ENCODE results near the gene ARSH. TPM values are rescaled to one million over a fixed set of nuclear protein-coding genes. Genes with fewer than 3 reads are reported as not detected.

ARSH gene
- total RNA-seq, 1 donor from 2014 or later = not detected

DNA sequence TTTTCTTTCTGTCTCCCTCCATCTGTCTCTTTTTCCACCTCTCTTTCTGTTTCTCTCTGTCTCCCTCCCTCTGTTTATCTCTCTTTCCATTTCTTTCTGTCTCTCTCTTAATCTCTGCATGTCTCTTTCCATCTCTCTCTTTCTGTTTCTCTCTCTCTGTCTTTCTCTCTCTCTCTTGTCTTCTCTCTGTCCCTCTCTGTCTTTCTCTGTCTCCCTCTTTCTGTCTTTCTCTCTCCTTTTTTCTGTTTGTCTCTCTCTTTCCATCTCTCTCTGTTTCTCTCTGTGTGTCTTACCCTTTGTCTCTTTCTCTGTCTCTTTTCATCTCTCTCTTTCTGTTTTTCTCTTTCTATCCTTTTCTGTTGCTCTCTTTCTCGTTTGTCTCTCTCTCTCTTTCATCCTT lies 69.6 kb downstream of the ARSH start:
- DNase-seq (ENCODE audit: low spot score in 2 of 2) = no peak
- H3K4me3 ChIP-seq = no peak overlapping the region
- H3K4me1 ChIP-seq = no peaks in the 10 kb centered on the region
- no peaks in the 10 kb centered on the region for H3K27me3 ChIP-seq
- intact Hi-C loops (cut with DNase I) = no loop called here
- no peak overlapping the region for H3K27ac ChIP-seq
- no peaks in the 10 kb centered on the region for H3K36me3 ChIP-seq
- no peaks in the 10 kb centered on the region for H3K9me3 ChIP-seq
- TF ChIP-seq, protein P1, sequence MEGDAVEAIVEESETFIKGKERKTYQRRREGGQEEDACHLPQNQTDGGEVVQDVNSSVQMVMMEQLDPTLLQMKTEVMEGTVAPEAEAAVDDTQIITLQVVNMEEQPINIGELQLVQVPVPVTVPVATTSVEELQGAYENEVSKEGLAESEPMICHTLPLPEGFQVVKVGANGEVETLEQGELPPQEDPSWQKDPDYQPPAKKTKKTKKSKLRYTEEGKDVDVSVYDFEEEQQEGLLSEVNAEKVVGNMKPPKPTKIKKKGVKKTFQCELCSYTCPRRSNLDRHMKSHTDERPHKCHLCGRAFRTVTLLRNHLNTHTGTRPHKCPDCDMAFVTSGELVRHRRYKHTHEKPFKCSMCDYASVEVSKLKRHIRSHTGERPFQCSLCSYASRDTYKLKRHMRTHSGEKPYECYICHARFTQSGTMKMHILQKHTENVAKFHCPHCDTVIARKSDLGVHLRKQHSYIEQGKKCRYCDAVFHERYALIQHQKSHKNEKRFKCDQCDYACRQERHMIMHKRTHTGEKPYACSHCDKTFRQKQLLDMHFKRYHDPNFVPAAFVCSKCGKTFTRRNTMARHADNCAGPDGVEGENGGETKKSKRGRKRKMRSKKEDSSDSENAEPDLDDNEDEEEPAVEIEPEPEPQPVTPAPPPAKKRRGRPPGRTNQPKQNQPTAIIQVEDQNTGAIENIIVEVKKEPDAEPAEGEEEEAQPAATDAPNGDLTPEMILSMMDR (IDR thresholded peaks at IDR 0.05) = no peak

DNA sequence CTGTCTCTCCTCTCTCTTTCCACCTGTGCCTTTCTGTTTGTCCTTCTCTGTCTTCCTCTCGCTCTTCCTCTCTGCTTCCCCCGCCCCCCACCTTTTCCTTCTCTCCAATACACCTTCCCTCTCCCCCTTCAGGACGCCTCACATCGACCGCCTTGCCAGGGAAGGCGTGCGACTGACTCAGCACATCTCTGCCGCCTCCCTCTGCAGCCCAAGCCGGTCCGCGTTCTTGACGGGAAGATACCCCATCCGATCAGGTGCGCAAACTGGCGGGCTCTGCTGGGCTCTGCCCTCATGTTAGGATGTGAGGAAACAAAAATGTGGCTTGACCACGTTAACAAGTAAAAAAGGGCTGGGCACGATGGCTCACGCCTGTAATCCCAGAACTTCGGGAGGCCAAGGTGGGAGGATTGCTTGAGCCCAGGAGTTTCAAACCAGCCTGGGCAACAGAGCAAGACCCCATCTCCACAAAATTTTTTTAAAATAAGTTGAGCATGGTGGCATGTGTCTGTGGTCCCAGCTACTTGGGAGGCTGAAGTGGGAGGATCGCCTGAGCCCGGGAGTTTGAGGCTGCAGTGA lies 70.2 kb downstream of the ARSH start:
- TF ChIP-seq, protein P1 (IDR thresholded peaks at IDR 0.05) = no peak

More for the DNA sequence above, 70.2 kb downstream of the ARSH start:
- Histone ChIP-seq H3K4me3 (no peak overlapping the region), H3K27ac (no peak overlapping the region), H3K9me3 (no peaks in the 10 kb centered on the region), H3K4me1 (no peaks in the 10 kb centered on the region), H3K27me3 (no peaks in the 10 kb centered on the region), H3K36me3 (no peaks in the 10 kb centered on the region)
- DNase-seq (ENCODE audit: low spot score in 2 of 2) = no peak
- intact Hi-C loops (cut with DNase I) = no loop called here

Other genes with a start within 250 kb of the ARSH start
- 0.64 TPM for gene GYG2, start 177.6 kb upstream of the ARSH start, total RNA-seq
- gene ARSD, start 77.2 kb upstream of the ARSH start, total RNA-seq = 91.9 TPM
- gene ARSF, start 34.9 kb downstream of the ARSH start, total RNA-seq = not detected